Liver (tissue), 9 donors: Measurements from ENCODE around the gene SERPINA6. TPM values are rescaled to one million over a fixed set of nuclear protein-coding genes. Genes with fewer than 3 reads are reported as not detected.
A peak's percentile ranks its signal among the peaks of the same experiment; 100 is the strongest.

Experiments used
- DNase-seq: peaks from one replicate; pipeline ENCODE4 v3.0.0-alpha.2; 2017; ENCODE audit warnings: low spot score
- H3K27ac ChIP-seq, 2 donors: one replicate each; pipeline ENCODE4 v1.7.0; 2013; ENCODE audit warnings: inconsistent platforms in 2 of 2, low read length in 2 of 2, control low read depth in 1 of 2, low read depth in 1 of 2, mild to moderate bottlenecking in 1 of 2
- H3K27me3 ChIP-seq, 4 donors: one replicate each; pipeline versions ENCODE4 v1.6.1 to v1.7.0; 2013; ENCODE audit warnings: low read length in 3 of 4, inconsistent platforms in 1 of 4, mild to moderate bottlenecking in 1 of 4, moderate library complexity in 1 of 4; ENCODE audit not compliant: control insufficient read depth in 4 of 4, insufficient read depth in 4 of 4
- H3K36me3 ChIP-seq, 4 donors: one replicate each; pipeline versions ENCODE4 v1.6.1 to v1.7.0; 2013; ENCODE audit warnings: low read length in 3 of 4, mild to moderate bottlenecking in 3 of 4, low read depth in 1 of 4, moderate library complexity in 1 of 4; ENCODE audit not compliant: control insufficient read depth in 4 of 4, insufficient read depth in 3 of 4
- H3K4me1 ChIP-seq, 4 donors: one replicate each; pipeline versions ENCODE4 v1.6.1 to v1.7.0; 2013; ENCODE audit warnings: low read length in 3 of 4, mild to moderate bottlenecking in 3 of 4, moderate library complexity in 1 of 4; ENCODE audit not compliant: control insufficient read depth in 4 of 4, insufficient read depth in 4 of 4
- H3K4me3 ChIP-seq, 3 donors: one replicate each; pipeline versions ENCODE4 v1.6.1 to v1.7.0; 2013; ENCODE audit warnings: low read length in 3 of 3, control low read depth in 1 of 3, low read depth in 1 of 3, mild to moderate bottlenecking in 1 of 3
- H3K9ac ChIP-seq, 2 donors: one replicate each; pipeline ENCODE4 v1.7.0; 2013; ENCODE audit warnings: low read length in 2 of 2, mild to moderate bottlenecking in 2 of 2, moderate library complexity in 2 of 2, control low read depth in 1 of 2, low read depth in 1 of 2
- H3K9me3 ChIP-seq, 4 donors: one replicate each; pipeline versions ENCODE4 v1.6.1 to v1.7.0; 2013; ENCODE audit warnings: low read length in 3 of 4; ENCODE audit not compliant: control insufficient read depth in 4 of 4
- CTCF ChIP-seq: fragments of 150-350 bp; IDR thresholded peaks from 2 replicates; pipeline ENCODE4 v1.5.1; 2017; ENCODE audit warnings: improper control_type of control experiment, low read depth, low read length; ENCODE audit not compliant: missing input control
- EGR1 ChIP-seq, 2 donors: IDR thresholded peaks; 2 replicates each; pipeline ENCODE4 v1.6.1; 2016 to 2018; ENCODE audit warnings: antibody characterized with exemption in 2 of 2, low read depth in 2 of 2
- FOXA1 ChIP-seq: IDR thresholded peaks from 2 replicates; pipeline ENCODE4 v1.6.1; 2016; ENCODE audit warnings: antibody characterized with exemption
- FOXA2 ChIP-seq: IDR thresholded peaks from 2 replicates; pipeline ENCODE4 v1.6.1; 2016; ENCODE audit warnings: antibody characterized with exemption
- GABPA ChIP-seq, 2 donors: IDR thresholded peaks in 1 of 2; conservative IDR thresholded peaks in 1 of 2; 2 replicates each; pipeline ENCODE4 v1.6.1; 2016; ENCODE audit warnings: antibody characterized with exemption in 2 of 2, mild to moderate bottlenecking in 1 of 2, moderate library complexity in 1 of 2
- HNF4A ChIP-seq, 2 donors: conservative IDR thresholded peaks; 2 replicates each; pipeline ENCODE4 v1.6.1; 2016; ENCODE audit warnings: antibody characterized with exemption in 2 of 2, mild to moderate bottlenecking in 2 of 2
- HNF4G ChIP-seq: IDR thresholded peaks from 2 replicates; pipeline ENCODE4 v1.6.1; 2016; ENCODE audit warnings: antibody characterized with exemption
- JUND ChIP-seq, 2 donors: IDR thresholded peaks; 2 replicates each; pipeline ENCODE4 v1.6.1; 2016; ENCODE audit warnings: antibody characterized with exemption in 2 of 2
- NR2F2 ChIP-seq: IDR thresholded peaks from 2 replicates; pipeline ENCODE4 v1.6.1; 2016; ENCODE audit warnings: antibody characterized with exemption
- RAD21 ChIP-seq, 2 donors: IDR thresholded peaks; 2 replicates each; pipeline ENCODE4 v1.6.1; 2016; ENCODE audit warnings: antibody characterized with exemption in 2 of 2, mild to moderate bottlenecking in 2 of 2
- REST ChIP-seq: IDR thresholded peaks from 2 replicates; pipeline ENCODE4 v1.6.1; 2016; ENCODE audit warnings: antibody characterized with exemption, mild to moderate bottlenecking
- RXRA ChIP-seq, 2 donors: IDR thresholded peaks; 2 replicates each; pipeline ENCODE4 v1.6.1; 2017 to 2018; ENCODE audit warnings: antibody characterized with exemption in 2 of 2, mild to moderate bottlenecking in 1 of 2
- SP1 ChIP-seq: IDR thresholded peaks from 2 replicates; pipeline ENCODE4 v1.6.1; 2018; ENCODE audit warnings: antibody characterized with exemption, mild to moderate bottlenecking
- TAF1 ChIP-seq: conservative IDR thresholded peaks from 2 replicates; pipeline ENCODE4 v1.6.1; 2016; ENCODE audit warnings: antibody characterized with exemption, mild to moderate bottlenecking
- YY1 ChIP-seq: IDR thresholded peaks from 2 replicates; pipeline ENCODE4 v1.6.1; 2016; ENCODE audit warnings: antibody characterized with exemption, mild to moderate bottlenecking
- ZBTB33 ChIP-seq: IDR thresholded peaks from 2 replicates; pipeline ENCODE4 v1.6.1; 2016; ENCODE audit warnings: antibody characterized with exemption
- WGBS: extraction: QIAGEN DNeasy Blood & Tissue Kit; methylation state at CpG from one replicate; pipeline ENCODE4 v1.1.7; 2013; 5-methylcytosine and 5-hydroxymethylcytosine counted together
- polyA plus RNA-seq, 2 donors: library from polyadenylated mRNA; stranded (reverse) in 1 of 2; unstranded in 1 of 2; fragments of 200-250 nt in 1 of 2; fragments of >200 nt in 1 of 2; fragmentation: Nextera tagmentation in 1 of 2; extraction: Ambion mirVana in 1 of 2; gene quantifications; one replicate each; pipeline versions ENCODE4 v1.2.1 to v1.2.3, GENCODE V29; 2013 to 2015
- total RNA-seq, 2 donors: library from RNA; depleted of rRNA; stranded (reverse); fragments of >200 nt; gene quantifications; one replicate each; pipeline ENCODE4 v1.2.3, GENCODE V29; 2014
- TF ChIP-seq, protein P1 (sequence below): IDR thresholded peaks from 2 replicates; pipeline ENCODE4 v1.6.1; 2016; ENCODE audit warnings: antibody characterized with exemption
- TF ChIP-seq, protein P2 (sequence below): IDR thresholded peaks from 2 replicates; pipeline ENCODE4 v1.6.1; 2016; ENCODE audit warnings: antibody characterized with exemption
- donor health status: healthy.
- donor health status: healthy.
- donor health status: healthy.
- donor health status: healthy.
- donor health status: healthy.

The SERPINA6 gene
- total and polyA plus RNA-seq, 4 donors: 188 to 357 (median 328) TPM

DNA sequence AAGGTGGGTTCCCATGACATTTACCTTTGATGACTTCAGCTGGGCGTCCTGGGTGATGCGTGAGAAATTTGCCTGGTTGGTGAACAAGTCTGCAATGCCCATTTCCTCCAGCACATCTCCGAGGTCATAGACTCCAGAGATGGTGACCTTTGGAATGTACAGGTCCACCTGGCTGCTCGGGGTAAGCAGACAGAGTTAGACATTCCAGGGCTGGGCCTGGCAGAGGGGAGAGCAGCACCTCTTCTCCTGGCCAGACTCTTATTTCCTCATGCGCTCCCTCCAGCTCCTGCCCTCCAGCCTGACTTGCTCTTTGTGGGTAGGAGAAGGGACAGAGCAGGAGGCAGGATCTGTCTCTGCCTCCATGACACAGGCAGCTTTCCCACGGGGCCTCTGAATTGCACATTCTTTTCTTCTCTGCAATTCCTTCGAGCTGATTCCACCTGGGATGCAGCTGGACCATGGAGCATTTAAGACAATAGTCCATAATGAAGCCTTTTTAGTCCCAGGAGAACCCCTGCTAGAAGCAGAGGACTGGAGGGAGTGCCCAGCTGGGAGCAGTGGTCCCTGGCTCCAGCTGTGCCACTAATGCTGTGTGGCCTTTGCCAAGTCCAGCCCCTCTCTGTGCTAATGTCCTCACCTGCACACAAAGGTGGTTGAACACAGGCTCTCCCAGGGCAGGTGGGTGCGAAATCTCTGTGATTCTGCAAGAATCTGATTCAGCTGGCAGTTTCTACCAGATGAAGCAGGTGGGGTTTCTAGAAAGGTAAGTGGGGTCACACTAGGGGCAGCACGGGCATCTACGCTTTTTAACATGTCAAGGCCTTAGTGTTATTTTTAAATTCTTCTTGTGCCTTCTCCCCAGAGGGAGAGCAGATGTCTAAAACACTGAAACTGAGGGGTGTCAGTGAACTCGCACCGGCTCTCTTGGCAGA lies 16.8 kb downstream of the SERPINA6 start:
- DNase-seq: peak; percentile 32
- Histone ChIP-seq H3K27me3 (no peaks in the 10 kb centered on the region), H3K4me1 (peaks cover 0 to 10% (median 5%) of the 10 kb centered on the region in 4 donors), H3K27ac (peak overlapping the region in 1 of 2 donors; percentile 1), H3K36me3 (peaks cover 7 to 72% (median 60%) of the 10 kb centered on the region in 4 donors), H3K9me3 (peaks cover 0 to 10% (median 4%) of the 10 kb centered on the region in 4 donors), H3K9ac (no peak overlapping the region), H3K4me3 (no peak overlapping the region)
- TF ChIP-seq FOXA1 (no peak), SP1 (peak; percentile 54), YY1 (no peak), REST (no peak), RAD21 (IDR thresholded peaks at IDR 0.05) (peak in 1 of 2 donors; percentile 50), RXRA (IDR thresholded peaks at IDR 0.05) (peak; percentile 55 to 82), HNF4A (conservative IDR thresholded peaks at IDR 0.05) (peak; percentile 79 to 92), JUND (IDR thresholded peaks at IDR 0.05) (no peak), HNF4G (peak; percentile 90), NR2F2 (no peak)
- TF ChIP-seq, protein P1, sequence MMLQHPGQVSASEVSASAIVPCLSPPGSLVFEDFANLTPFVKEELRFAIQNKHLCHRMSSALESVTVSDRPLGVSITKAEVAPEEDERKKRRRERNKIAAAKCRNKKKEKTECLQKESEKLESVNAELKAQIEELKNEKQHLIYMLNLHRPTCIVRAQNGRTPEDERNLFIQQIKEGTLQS: peak; percentile 23
- WGBS: 67% methylated on average over 12 of the region's 12 CpGs

GRCh38 chr14:94305620-94306019 lies 17.5 kb downstream of the SERPINA6 start:
- H3K36me3 ChIP-seq: peaks cover 7 to 66% (median 59%) of the 10 kb centered on the region in 4 donors
- WGBS: 88% methylated on average over 2 of the region's 2 CpGs

More at GRCh38 chr14:94305620-94306019, 17.5 kb downstream of the SERPINA6 start:
- H3K4me1 ChIP-seq: peaks cover 0 to 10% (median 5%) of the 10 kb centered on the region in 4 donors
- no peaks in the 10 kb centered on the region for H3K27me3 ChIP-seq
- H3K9ac ChIP-seq: no peak overlapping the region
- no peak for DNase-seq
- no peak overlapping the region for H3K4me3 ChIP-seq
- TF ChIP-seq NR2F2: no peak
- TF ChIP-seq EGR1 (IDR thresholded peaks at IDR 0.05; ENCODE audit: low read depth in 2 of 2): no peak
- no peak for TF ChIP-seq GABPA (IDR thresholded peaks at IDR 0.05 in 1 of 2, conservative IDR thresholded peaks at IDR 0.05 in 1 of 2)
- TF ChIP-seq TAF1: no peak
- TF ChIP-seq YY1: no peak
- no peak for TF ChIP-seq CTCF
- TF ChIP-seq ZBTB33: no peak
- no peak for TF ChIP-seq RAD21 (IDR thresholded peaks at IDR 0.05)
- no peak for TF ChIP-seq HNF4A (conservative IDR thresholded peaks at IDR 0.05)
- TF ChIP-seq, protein P2, sequence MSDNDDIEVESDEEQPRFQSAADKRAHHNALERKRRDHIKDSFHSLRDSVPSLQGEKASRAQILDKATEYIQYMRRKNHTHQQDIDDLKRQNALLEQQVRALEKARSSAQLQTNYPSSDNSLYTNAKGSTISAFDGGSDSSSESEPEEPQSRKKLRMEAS: no peak
- TF ChIP-seq RXRA (IDR thresholded peaks at IDR 0.05): no peak
- no peak for TF ChIP-seq FOXA1
- TF ChIP-seq HNF4G: no peak
- no peak for TF ChIP-seq FOXA2
- no peak for TF ChIP-seq JUND (IDR thresholded peaks at IDR 0.05)
- TF ChIP-seq SP1: no peak
- H3K9me3 ChIP-seq: peaks cover 0 to 10% (median 4%) of the 10 kb centered on the region in 4 donors
- H3K27ac ChIP-seq: no peak overlapping the region
